NCI-H774 (cell line): Measurements from ENCODE around the gene CHD2.
"Not testable (repeated sequence)": the region's sequence is repeated elsewhere in the genome, so short reads cannot be mapped to it uniquely, and the experiment has no call there.

Source experiments
- DNase-seq: peaks from one replicate; lab custom pipeline; 2025; lab: John Stamatoyannopoulos, UW

The CHD2 gene

GRCh38 chr15:93035953-93036810, 136.1 kb downstream of the CHD2 start:
- no peak for DNase-seq

GRCh38 chr15:93036951-93037819, 137.1 kb downstream of the CHD2 start:
- no peak for DNase-seq

GRCh38 chr15:93037820-93038705, 137.9 kb downstream of the CHD2 start:
- no peak for DNase-seq

GRCh38 chr15:93039562-93040287, 139.6 kb downstream of the CHD2 start:
- DNase-seq, result not testable (repeated sequence)

- no peak for DNase-seq
Observed at GRCh38 chr15:93040288-93041158, 140.4 kb downstream of the CHD2 start.

GRCh38 chr15:93041159-93041547, 141.0 kb downstream of the CHD2 start:
- DNase-seq, result no peak

GRCh38 chr15:93042211-93042610, 142.1 kb downstream of the CHD2 start:
- no peak for DNase-seq

GRCh38 chr15:93042691-93043378, 142.7 kb downstream of the CHD2 start:
- no peak for DNase-seq

GRCh38 chr15:93043621-93044300, 143.6 kb downstream of the CHD2 start:
- DNase-seq, result no peak

GRCh38 chr15:93044301-93045190, 144.4 kb downstream of the CHD2 start:
- DNase-seq, result no peak

- no peak for DNase-seq
Observed at GRCh38 chr15:93045191-93045785, 145.2 kb downstream of the CHD2 start.

- no peak for DNase-seq
Observed at GRCh38 chr15:93046120-93046519, 146.0 kb downstream of the CHD2 start.

GRCh38 chr15:93046721-93047120, 146.6 kb downstream of the CHD2 start:
- DNase-seq, result no peak

GRCh38 chr15:93047621-93048425, 147.7 kb downstream of the CHD2 start:
- no peak for DNase-seq

- no peak for DNase-seq
Observed at GRCh38 chr15:93048426-93048721, 148.2 kb downstream of the CHD2 start.

GRCh38 chr15:93048759-93049161, 148.6 kb downstream of the CHD2 start:
- DNase-seq, result no peak

GRCh38 chr15:93049233-93049632, 149.1 kb downstream of the CHD2 start:
- no peak for DNase-seq
